Lung microvascular endothelial cell (primary cell): ENCODE data around the gene ADAMTSL1. TPM values are rescaled to one million over a fixed set of nuclear protein-coding genes. Genes with fewer than 3 reads are reported as not detected.

Source experiments
- DNase-seq, 2 donors: peaks; one replicate each; pipeline versions ENCODE4 v3.0.0 to v3.0.0-alpha.2; 2010; ENCODE audit warnings: low read depth in 2 of 2
- total RNA-seq: library from RNA; depleted of rRNA; stranded (reverse); fragments of >200 nt; gene quantifications from 2 replicates; pipeline ENCODE4 v1.2.1, GENCODE V29; 2014

Gene ADAMTSL1
- total RNA-seq, 1 donor from 2014 or later = 0.99 TPM

GRCh38 chr9:18726546-18726945, 252.6 kb downstream of the ADAMTSL1 start:
- no peak for DNase-seq

DNA sequence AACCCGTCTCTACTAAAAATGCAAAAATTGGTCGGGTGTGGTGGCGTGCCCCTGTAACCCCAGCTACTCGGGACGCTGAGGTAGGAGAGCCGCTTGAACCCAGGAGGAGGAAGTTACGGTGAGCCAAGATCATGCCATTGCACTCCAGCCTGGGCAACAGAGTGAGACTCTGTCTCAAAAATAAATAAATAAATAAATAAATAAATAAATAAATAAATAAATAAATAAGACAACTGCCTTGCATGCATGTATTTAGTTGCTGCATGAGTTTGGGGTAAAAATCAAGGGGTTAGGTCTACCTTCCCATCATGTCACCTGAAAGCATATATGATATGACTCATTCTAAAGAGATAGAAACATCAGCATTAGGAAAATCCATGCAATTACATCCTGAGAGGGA, 254.0 kb downstream of the ADAMTSL1 start:
- DNase-seq = no peak

DNA sequence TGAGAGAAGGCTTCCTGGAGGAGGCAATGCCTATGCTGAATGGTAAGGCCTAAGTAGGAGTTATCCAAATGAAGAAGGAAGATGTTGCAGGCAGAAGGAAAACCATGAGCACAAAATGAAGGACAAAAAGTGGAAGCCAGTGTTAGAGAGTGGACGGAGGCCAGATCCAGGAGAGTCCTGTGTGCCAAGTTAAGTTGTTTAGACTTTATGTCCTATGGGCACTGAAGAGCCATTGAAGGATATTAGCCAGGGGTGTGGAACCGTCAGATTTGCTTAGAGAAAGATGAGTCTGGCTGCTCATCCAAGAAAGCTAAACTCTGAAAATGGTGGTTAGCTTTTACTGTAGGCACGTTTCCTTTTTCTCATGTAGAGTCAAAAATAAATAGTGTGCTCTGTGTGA, 254.7 kb downstream of the ADAMTSL1 start:
- no peak for DNase-seq

DNA sequence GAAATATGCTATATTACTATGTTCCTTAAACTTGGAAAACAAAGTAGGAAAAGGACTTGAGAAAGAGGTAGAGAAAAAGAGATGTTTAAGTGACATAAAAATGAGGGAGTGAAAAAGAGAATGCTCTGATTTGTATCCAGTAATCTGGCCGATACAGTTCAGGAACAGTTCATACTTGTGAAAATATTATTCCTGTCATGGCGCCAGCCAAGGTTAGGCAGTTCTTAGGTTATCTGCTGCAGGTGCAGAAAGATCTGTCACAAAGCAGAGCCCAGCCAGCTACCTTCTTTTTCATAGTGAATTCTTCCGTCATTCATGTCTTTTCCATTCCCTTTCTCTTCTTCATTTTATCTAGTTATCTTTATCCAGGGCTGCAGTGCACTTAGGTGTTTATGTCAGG, 256.3 kb downstream of the ADAMTSL1 start:
- DNase-seq = peak in 1 of 2 donors; percentile 72

DNA sequence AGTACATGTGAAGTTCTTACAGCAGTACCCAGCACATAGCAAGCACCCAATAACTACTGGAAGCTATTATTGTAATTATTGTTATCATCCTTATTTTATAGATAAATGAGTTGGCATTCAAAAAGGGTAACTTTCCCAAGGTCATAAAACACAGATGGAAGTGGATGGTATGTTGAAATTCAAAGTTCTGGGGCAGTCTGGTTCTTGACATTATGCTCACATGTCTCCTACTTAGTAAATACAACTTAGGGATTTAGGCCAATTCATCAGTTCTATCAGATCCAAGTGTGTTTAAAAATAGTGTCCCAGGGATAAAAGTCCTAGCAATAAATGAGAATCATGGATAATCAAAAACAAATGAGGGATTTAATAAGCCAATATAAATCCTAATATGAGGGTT, 265.2 kb downstream of the ADAMTSL1 start:
- no peak for DNase-seq

- no peak for DNase-seq
These were observed 265.8 kb downstream of the ADAMTSL1 start for GRCh38 chr9:18739641-18740318.

GRCh38 chr9:18741359-18741758, 267.4 kb downstream of the ADAMTSL1 start:
- DNase-seq = no peak

GRCh38 chr9:18741945-18742344, 268.0 kb downstream of the ADAMTSL1 start:
- DNase-seq = no peak

GRCh38 chr9:18743421-18743820, 269.5 kb downstream of the ADAMTSL1 start:
- DNase-seq = no peak

- no peak for DNase-seq
These were observed 270.0 kb downstream of the ADAMTSL1 start for GRCh38 chr9:18743971-18744370.

DNA sequence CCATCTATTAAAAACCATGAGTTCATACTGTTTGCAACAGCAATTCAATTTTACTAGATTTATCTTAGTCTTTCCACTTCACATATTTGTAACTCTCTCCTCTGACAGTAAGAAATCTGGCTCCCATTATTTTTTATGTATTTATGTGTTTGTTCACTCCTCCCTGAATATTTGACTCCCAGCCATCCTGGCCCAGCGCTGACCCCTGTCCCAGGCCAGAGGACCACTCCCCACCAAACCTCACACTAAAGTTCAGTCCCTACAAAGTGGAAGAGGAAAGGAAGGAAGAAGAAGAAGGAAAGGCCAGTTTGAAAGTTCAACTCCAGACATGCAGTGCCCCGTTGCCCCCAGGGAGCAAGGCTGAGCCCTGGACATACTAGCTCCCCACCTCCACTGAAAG, 271.8 kb downstream of the ADAMTSL1 start:
- no peak for DNase-seq

DNA sequence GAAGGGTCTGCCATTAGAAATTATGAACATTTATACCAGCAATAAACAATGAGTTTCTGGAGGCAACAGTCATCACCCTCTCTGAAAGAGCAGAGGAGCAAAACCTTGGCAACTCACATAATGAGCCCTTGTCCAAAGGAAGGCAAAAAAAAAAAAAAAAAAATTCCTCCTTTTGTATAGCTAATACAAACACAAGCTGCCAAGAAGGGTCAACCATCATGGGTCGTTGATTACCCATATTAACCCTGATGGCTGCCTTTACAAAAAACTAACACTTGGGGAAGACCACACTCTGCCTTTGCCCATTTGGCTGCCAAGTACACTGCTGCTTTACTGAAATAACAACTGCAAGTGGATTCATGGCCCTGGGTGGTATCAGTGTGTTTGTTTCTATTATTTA, 272.7 kb downstream of the ADAMTSL1 start:
- DNase-seq = peak in 1 of 2 donors; percentile 3

- peak in 1 of 2 donors; percentile 16 for DNase-seq
These were observed 273.6 kb downstream of the ADAMTSL1 start for GRCh38 chr9:18747595-18747994.

DNA sequence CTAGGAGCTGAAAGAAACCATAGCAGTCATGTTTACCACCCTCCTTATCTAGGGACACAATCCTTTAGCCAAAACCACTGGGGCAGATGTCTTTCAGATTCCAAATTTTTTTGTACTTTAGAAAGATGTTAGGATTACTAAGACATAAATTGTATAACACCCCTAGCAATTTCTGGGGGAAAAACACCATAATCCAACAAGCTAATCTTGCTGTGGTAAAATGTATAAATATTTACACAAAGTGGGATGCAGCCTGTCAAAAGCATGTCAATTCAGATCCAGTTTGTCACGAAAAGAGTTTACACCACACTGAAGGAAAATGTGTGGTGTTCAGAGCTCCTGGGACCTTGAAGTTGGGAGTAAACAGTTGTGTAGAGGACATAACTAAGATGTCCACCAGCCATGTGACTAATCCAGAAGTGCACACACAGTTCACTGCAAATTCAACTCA, 274.3 kb downstream of the ADAMTSL1 start:
- DNase-seq = no peak

DNA sequence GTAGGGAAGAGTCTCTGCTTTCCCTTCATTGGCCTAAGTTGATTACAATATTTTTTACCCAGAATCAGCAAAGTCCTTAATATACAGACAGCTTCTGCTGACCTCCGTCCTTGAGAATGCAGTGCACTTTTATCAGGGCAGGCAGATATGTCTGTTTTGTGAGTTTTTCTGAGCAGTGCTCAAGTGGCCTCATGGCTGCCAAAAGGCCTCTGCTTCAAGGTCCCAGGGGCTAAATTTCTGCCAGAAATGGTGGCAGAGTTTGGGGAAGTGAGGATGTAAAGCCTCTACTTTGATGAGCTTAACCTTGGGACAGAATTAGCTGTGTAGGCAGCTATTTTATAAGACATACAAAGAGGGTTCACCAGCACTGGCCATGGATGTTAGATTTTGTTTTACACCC, 275.8 kb downstream of the ADAMTSL1 start:
- DNase-seq = no peak

DNA sequence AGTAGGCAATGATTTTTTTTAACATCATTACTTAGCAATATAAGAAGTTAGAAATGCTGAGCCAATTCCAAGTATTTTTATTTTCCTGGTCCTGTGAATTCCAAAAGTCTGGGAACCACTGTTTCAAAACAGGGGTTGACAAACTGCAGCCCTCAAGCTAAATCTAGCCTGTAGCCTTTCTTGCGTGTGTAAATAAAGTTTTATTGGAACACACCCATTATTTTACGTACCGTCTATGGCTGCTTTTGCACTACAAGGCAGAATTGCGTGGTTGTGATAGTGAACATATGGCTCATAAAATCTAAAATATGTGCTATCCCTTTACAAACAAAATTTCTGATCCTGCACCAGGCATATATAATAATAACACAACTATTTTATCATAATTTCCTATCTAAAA, 280.0 kb downstream of the ADAMTSL1 start:
- no peak for DNase-seq

DNA sequence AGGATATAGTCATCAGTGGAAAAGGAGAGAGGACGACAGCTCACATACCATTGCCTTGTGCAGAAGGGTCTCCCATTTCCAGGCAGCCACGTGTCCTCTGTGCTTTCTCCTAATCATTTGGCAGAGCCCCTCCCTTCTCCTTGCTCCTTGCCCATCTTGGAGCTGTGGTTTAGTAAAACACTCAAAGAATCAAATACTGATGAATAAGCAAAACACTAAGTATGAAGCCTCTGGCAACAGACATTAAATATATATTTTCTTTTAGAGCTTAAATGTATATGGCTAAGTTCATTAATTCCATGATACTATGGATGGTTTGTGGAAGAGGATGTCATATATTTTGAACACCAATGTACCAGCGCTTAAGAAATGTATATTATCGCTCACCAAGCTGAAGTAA, 280.6 kb downstream of the ADAMTSL1 start:
- no peak for DNase-seq

GRCh38 chr9:18755263-18755662, 281.3 kb downstream of the ADAMTSL1 start:
- DNase-seq = no peak

DNA sequence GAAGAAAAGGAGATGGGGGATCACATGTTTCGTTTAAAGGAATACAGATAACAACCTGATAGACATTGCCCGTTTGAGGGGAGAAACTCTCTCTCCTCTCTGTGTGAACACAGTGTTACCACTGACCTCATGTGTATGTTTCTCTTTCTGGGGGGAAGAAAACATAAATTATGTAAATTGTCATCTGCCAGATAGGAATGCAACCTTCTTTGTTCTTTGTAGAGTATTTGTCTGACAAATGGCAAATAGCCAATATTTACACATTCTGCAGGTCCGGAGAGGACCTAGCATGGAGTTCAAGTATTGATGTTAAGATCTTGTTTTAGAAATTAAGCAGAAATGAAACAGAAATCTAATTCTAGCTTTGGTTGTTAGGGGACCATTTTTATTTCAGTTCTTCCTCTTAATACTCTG, 282.8 kb downstream of the ADAMTSL1 start:
- DNase-seq = peak; percentile 36 to 56

DNA sequence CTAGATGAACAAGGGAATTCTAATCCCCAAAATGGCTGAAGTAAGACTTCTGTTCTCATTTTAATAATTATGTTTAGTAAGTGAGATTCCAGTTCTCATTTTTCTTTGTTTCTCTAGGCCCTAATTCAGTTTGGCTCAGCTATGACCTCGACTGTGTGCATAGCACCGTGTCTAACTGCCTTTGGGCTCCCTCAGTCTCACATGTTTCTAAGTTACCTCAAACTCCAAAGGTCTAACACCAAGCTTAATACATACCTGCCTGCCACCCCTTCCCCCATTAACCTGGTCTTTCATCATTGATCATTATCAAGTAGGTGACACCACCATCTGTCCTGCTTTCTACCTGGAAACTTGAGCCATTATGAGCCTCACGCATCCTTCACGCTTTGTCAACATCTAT, 285.9 kb downstream of the ADAMTSL1 start:
- DNase-seq = no peak

DNA sequence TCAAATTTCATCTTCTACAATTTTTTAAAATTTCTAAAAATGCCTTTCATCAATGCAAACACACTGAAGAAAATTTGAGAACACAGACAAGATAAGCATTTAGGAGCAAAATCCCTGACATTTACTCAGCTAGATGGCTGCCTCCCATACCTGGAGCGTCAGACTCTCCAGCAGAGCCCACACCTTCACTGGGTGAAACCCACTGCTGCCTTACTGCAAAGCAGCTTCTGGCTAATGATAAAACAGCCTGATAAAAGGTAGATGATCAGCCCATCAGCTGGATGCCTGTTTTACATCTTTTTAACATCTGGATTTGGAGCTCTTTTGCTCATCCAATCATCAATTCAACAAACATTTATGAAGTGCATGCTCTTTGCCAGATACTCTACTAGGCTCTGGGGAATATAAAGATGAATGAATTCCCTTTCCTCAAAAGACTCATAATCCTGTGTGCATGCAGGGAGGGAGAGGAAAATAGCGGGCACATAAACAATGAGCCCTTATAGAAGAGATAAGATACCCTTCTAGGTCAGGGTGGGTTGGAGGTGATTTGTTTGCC, 287.9 kb downstream of the ADAMTSL1 start:
- DNase-seq = no peak

DNA sequence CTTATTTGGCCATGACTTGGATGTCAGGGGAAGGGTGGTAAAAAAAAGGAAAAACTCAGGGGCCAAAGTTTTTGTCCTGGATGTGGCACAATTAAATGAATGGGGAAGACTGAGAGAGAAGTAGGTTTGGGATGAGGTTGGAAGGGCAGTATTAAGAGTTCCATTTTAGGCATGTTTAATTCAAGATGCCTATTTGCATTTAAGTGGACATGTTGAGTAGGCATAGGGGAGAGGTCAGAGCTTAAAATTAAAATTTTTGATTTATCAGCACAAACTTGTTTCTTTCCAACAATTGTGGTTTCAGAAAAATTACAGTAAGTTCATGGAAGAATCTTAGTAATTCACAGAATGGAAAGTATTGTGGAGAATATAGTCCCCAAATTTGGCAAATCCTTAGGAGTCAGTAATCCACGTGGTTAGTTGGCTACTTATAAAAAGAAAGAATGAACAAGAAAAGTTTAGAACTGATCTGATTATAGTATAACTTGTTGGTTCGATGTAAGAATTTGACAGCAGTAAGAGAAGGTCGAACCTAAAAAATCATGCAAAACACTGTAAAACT, 293.1 kb downstream of the ADAMTSL1 start:
- DNase-seq = no peak

DNA sequence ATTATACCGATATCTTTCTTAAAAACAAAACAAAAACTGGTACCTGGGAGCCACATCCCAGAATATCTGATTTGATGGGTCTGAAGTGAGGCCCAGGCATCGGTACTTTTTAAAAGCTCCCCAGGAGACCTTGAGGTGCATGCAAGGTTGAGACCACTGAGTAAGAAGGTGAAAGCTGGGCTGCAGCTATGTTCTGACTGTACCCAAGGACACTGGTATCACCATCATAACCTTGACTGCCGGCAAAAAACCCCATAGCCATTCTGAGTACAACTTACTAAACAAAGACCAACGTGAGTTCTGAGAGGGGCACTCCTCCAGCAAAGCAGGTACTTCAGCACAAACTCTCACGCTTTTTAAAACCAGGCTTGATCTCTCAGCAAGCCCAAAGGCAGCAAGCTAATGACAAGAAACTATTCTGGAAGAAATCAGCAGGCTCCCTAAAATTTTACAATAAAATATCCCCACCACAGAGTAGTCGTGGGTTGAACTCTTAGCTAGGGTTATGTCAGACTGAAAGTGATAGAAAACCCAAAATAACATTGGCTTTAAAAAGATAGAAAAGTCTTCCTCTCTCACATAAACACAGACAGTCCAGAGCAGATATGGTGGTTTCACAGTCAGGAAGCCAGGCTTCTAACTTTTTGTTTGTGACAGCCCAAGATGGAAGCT, 295.1 kb downstream of the ADAMTSL1 start:
- DNase-seq = no peak
